CD8-positive, alpha-beta memory T cell (primary cell): Measurements from ENCODE around the gene MT2A. TPM values are rescaled to one million over a fixed set of nuclear protein-coding genes. Genes with fewer than 3 reads are reported as not detected.

ENCODE experiments used
- CTCF ChIA-PET: fragments of 350-600 bp; sonication (Branson Sonifier 250); formaldehyde crosslinking; loops from one replicate; lab custom pipeline; 2021; ENCODE audit warnings: antibody characterized with exemption; lab: Charles Lee
- POLR2A ChIA-PET: fragments of 350-600 bp; sonication (Branson Sonifier 250); formaldehyde crosslinking; loops from one replicate; lab custom pipeline; 2021; ENCODE audit warnings: antibody characterized with exemption; lab: Charles Lee
- DNase-seq, 5 donors: peaks; one replicate each; pipeline versions ENCODE4 v3.0.0 to v3.0.0-alpha.2; 2020 to 2022; ENCODE audit warnings: mixed read lengths in 1 of 5
- H3K27ac ChIP-seq: one replicate; pipeline ENCODE4 v1.7.0; 2013; ENCODE audit warnings: low read depth, mild to moderate bottlenecking, low read length, moderate library complexity
- H3K27me3 ChIP-seq: 2 replicates; pipeline ENCODE4 v1.7.0; 2013; ENCODE audit warnings: low read length, mild to moderate bottlenecking; ENCODE audit not compliant: insufficient read depth, poor library complexity, severe bottlenecking
- H3K36me3 ChIP-seq: 2 replicates; pipeline ENCODE4 v1.7.0; 2013; ENCODE audit warnings: mild to moderate bottlenecking, low read length, moderate library complexity; ENCODE audit not compliant: insufficient read depth
- H3K4me1 ChIP-seq: 2 replicates; pipeline ENCODE4 v1.7.0; 2013; ENCODE audit warnings: mild to moderate bottlenecking, low read length, moderate library complexity; ENCODE audit not compliant: insufficient read depth
- H3K4me3 ChIP-seq: 2 replicates; pipeline ENCODE4 v1.7.0; 2013; ENCODE audit warnings: mild to moderate bottlenecking, low read length
- H3K9me3 ChIP-seq: 2 replicates; pipeline ENCODE4 v1.7.0; 2013; ENCODE audit warnings: mild to moderate bottlenecking, low read length
- H3K27ac Mint-ChIP-seq, 8 donors: one replicate each; pipeline ENCODE4 v1.8.0; 2020 to 2021; ENCODE audit warnings: mixed read lengths in 8 of 8, mild to moderate bottlenecking in 6 of 8, inconsistent platforms in 3 of 8, moderate library complexity in 3 of 8
- H3K27me3 Mint-ChIP-seq, 2 donors: one replicate each; pipeline ENCODE4 v1.8.0; 2020 to 2021; ENCODE audit warnings: mixed read lengths in 2 of 2, mild to moderate bottlenecking in 1 of 2, moderate library complexity in 1 of 2
- H3K36me3 Mint-ChIP-seq, 3 donors: one replicate each; pipeline ENCODE4 v1.8.0; 2020 to 2021; ENCODE audit warnings: mixed read lengths in 3 of 3, inconsistent platforms in 1 of 3, mild to moderate bottlenecking in 1 of 3
- H3K4me1 Mint-ChIP-seq, 3 donors: one replicate each; pipeline ENCODE4 v1.8.0; 2020 to 2021; ENCODE audit warnings: mixed read lengths in 3 of 3, inconsistent platforms in 1 of 3, mild to moderate bottlenecking in 1 of 3
- H3K4me3 Mint-ChIP-seq, 7 donors: one replicate each; pipeline ENCODE4 v1.8.0; 2020 to 2021; ENCODE audit warnings: mixed read lengths in 7 of 7, mild to moderate bottlenecking in 6 of 7, moderate library complexity in 4 of 7, inconsistent platforms in 2 of 7
- H3K9me3 Mint-ChIP-seq, 5 donors: one replicate each; pipeline ENCODE4 v1.8.0; 2020 to 2022; ENCODE audit warnings: mixed read lengths in 5 of 5, mild to moderate bottlenecking in 3 of 5, moderate library complexity in 2 of 5, inconsistent platforms in 1 of 5
- polyA plus RNA-seq: library from polyadenylated mRNA; unstranded; fragments of 300-500 nt; fragmentation: Illumina TruSeq; gene quantifications from one replicate; pipeline ENCODE4 v1.2.3, GENCODE V29; 2021
- total RNA-seq, 2 experiments: library from RNA; stranded (reverse); gene quantifications; one replicate each; pipeline ENCODE4 v1.2.3, GENCODE V29; 2021

Gene MT2A
- total and polyA plus RNA-seq, 3 experiments from 2014 or later = 285 to 435 (median 349) TPM

GRCh38 chr16:56623637-56624036, 15.3 kb downstream of the MT2A start:
- no peak for DNase-seq
- H3K27me3 ChIP-seq = peaks cover 7% of the 10 kb centered on the region
- H3K27ac Mint-ChIP-seq = no peak overlapping the region
- H3K36me3 ChIP-seq = no peaks in the 10 kb centered on the region
- H3K36me3 Mint-ChIP-seq = peaks cover 0 to 2% (median 0%) of the 10 kb centered on the region in 3 donors
- CTCF ChIA-PET = interaction anchor here (0.6 to 1.3 kb wide), 5 partner anchors 14 to 864 kb away, joined by 3 to 4 read pairs (median 4); partner anchors contain the start of gene MT1A
- H3K9me3 ChIP-seq = no peaks in the 10 kb centered on the region
- peaks cover 13% of the 10 kb centered on the region for H3K4me1 ChIP-seq
- no peak overlapping the region for H3K4me3 Mint-ChIP-seq
- POLR2A ChIA-PET = interaction anchor here (0.9 to 1.2 kb wide), 2 partner anchors 13 to 15 kb away, joined by 3 read pairs; partner anchors contain the start of gene MT2A
- H3K4me3 ChIP-seq = no peak overlapping the region
- no peaks in the 10 kb centered on the region for H3K9me3 Mint-ChIP-seq
- H3K4me1 Mint-ChIP-seq = peaks cover 14 to 16% (median 15%) of the 10 kb centered on the region in 3 donors
- H3K27ac ChIP-seq = no peak overlapping the region
- peaks cover 0 to 2% of the 10 kb centered on the region in 2 donors for H3K27me3 Mint-ChIP-seq

- Mint-ChIP-seq H3K36me3 (peaks cover 0 to 2% (median 0%) of the 10 kb centered on the region in 3 donors), H3K27ac (peak within 1 kb of the TSS; percentile 68 to 96 (median 86)), H3K27me3 (peaks cover 4 to 7% of the 10 kb centered on the region in 2 donors), H3K4me3 (peak within 1 kb of the TSS; percentile 89 to 94 (median 92)), H3K4me1 (peaks cover 14 to 16% (median 15%) of the 10 kb centered on the region in 3 donors), H3K9me3 (no peaks in the 10 kb centered on the region)
- DNase-seq = peak in 4 of 5 donors; percentile 28 to 76 (median 44)
- Histone ChIP-seq H3K36me3 (no peaks in the 10 kb centered on the region), H3K27me3 (peaks cover 7% of the 10 kb centered on the region), H3K27ac (peak within 1 kb of the TSS; percentile 24), H3K9me3 (no peaks in the 10 kb centered on the region), H3K4me3 (peak within 1 kb of the TSS; percentile 76), H3K4me1 (peaks cover 13% of the 10 kb centered on the region)
- ChIA-PET POLR2A (interaction anchor here (0.6 to 1.6 kb wide), 7 partner anchors 11 to 199 kb away, joined by 3 to 5 read pairs (median 3); partner anchors contain the start of genes MT1X and MT2A), CTCF (interaction anchor here (0.9 to 2.6 kb wide), 6 partner anchors 8 to 111 kb away, joined by 3 to 10 read pairs (median 4); no protein-coding TSS in a partner anchor)
Observed at GRCh38 chr16:56625140-56625942, 17.0 kb downstream of the MT2A start, which contains the start of gene MT1E. MT1E (plus strand) TSS chr16:56625781; CDS start chr16:56625852, 71 bp downstream.

GRCh38 chr16:56625943-56626654, 17.7 kb downstream of the MT2A start:
- Histone ChIP-seq H3K4me3 (peak overlapping the region; percentile 76), H3K27ac (peak overlapping the region; percentile 24), H3K9me3 (no peaks in the 10 kb centered on the region), H3K4me1 (peaks cover 13% of the 10 kb centered on the region), H3K36me3 (no peaks in the 10 kb centered on the region), H3K27me3 (peaks cover 7% of the 10 kb centered on the region)
- Mint-ChIP-seq H3K27ac (peak overlapping the region; percentile 61 to 92 (median 82)), H3K4me3 (peak overlapping the region; percentile 85 to 93 (median 91)), H3K27me3 (peaks cover 10 to 15% of the 10 kb centered on the region in 2 donors), H3K4me1 (peaks cover 14 to 16% (median 15%) of the 10 kb centered on the region in 3 donors), H3K9me3 (no peaks in the 10 kb centered on the region), H3K36me3 (peaks cover 0 to 2% (median 0%) of the 10 kb centered on the region in 3 donors)
- ChIA-PET POLR2A (interaction anchor here (0.7 to 1.6 kb wide), 5 partner anchors 10 to 88 kb away, joined by 3 to 5 read pairs (median 3); partner anchors contain the start of genes MT1X and MT2A), CTCF (interaction anchor here (0.9 to 2.6 kb wide), 6 partner anchors 9 to 112 kb away, joined by 3 to 10 read pairs (median 4); no protein-coding TSS in a partner anchor)
- DNase-seq = no peak

- H3K4me1 ChIP-seq = peaks cover 15% of the 10 kb centered on the region
- CTCF ChIA-PET = interaction anchor here (1.0 to 2.6 kb wide), 3 partner anchors 17 to 26 kb away, joined by 3 to 10 read pairs (median 4); no protein-coding TSS in a partner anchor
- Mint-ChIP-seq H3K4me3 (peak overlapping the region in 4 of 7 donors; percentile 90 to 93 (median 92)), H3K9me3 (no peaks in the 10 kb centered on the region), H3K4me1 (peaks cover 15 to 17% (median 16%) of the 10 kb centered on the region in 3 donors), H3K36me3 (peaks cover 0 to 2% (median 0%) of the 10 kb centered on the region in 3 donors), H3K27ac (no peak overlapping the region), H3K27me3 (peaks cover 14 to 21% of the 10 kb centered on the region in 2 donors)
- H3K27ac ChIP-seq = no peak overlapping the region
- H3K9me3 ChIP-seq = no peaks in the 10 kb centered on the region
- H3K4me3 ChIP-seq = no peak overlapping the region
- no peaks in the 10 kb centered on the region for H3K36me3 ChIP-seq
- no peak for DNase-seq
- POLR2A ChIA-PET = interaction anchor here (1.6 kb wide), 1 partner anchor 56 kb away, joined by 4 read pairs; the partner anchor contains the start of gene MT1X
- H3K27me3 ChIP-seq = peaks cover 13% of the 10 kb centered on the region
Observed at GRCh38 chr16:56626685-56627084, 18.3 kb downstream of the MT2A start.

- H3K36me3 Mint-ChIP-seq = peaks cover 0 to 2% (median 0%) of the 10 kb centered on the region in 3 donors
- H3K27me3 ChIP-seq = peaks cover 30% of the 10 kb centered on the region
- DNase-seq = no peak
- H3K9me3 ChIP-seq = no peaks in the 10 kb centered on the region
- H3K36me3 ChIP-seq = no peaks in the 10 kb centered on the region
- ChIA-PET POLR2A (interaction anchor here (1.2 kb wide), 1 partner anchor 11 kb away, joined by 4 read pairs; no protein-coding TSS in a partner anchor), CTCF (interaction anchor here (1.0 to 1.4 kb wide), 4 partner anchors 11 to 28 kb away, joined by 3 to 4 read pairs (median 3); no protein-coding TSS in a partner anchor)
- H3K27me3 Mint-ChIP-seq = peaks cover 29 to 40% of the 10 kb centered on the region in 2 donors
- H3K4me1 ChIP-seq = peaks cover 21% of the 10 kb centered on the region
- H3K4me3 ChIP-seq = no peak overlapping the region
- H3K9me3 Mint-ChIP-seq = no peaks in the 10 kb centered on the region
- peaks cover 22 to 26% (median 22%) of the 10 kb centered on the region in 3 donors for H3K4me1 Mint-ChIP-seq
- peak overlapping the region in 1 of 8 donors; percentile 32 for H3K27ac Mint-ChIP-seq
- peak overlapping the region in 2 of 7 donors; percentile 32 to 49 for H3K4me3 Mint-ChIP-seq
- H3K27ac ChIP-seq = no peak overlapping the region
Observed at GRCh38 chr16:56628486-56629350, 20.3 kb downstream of the MT2A start.

GRCh38 chr16:56629531-56629930, 21.1 kb downstream of the MT2A start:
- Histone ChIP-seq H3K36me3 (no peaks in the 10 kb centered on the region), H3K4me3 (no peak overlapping the region), H3K4me1 (peaks cover 21% of the 10 kb centered on the region), H3K9me3 (no peaks in the 10 kb centered on the region), H3K27ac (no peak overlapping the region), H3K27me3 (peaks cover 39% of the 10 kb centered on the region)
- H3K27me3 Mint-ChIP-seq = peaks cover 37 to 47% of the 10 kb centered on the region in 2 donors
- ChIA-PET CTCF (interaction anchor here (1.0 kb wide), 1 partner anchor 11 kb away, joined by 3 read pairs; no protein-coding TSS in a partner anchor), POLR2A (interaction anchor here (1.2 to 1.4 kb wide), 2 partner anchors 12 to 14 kb away, joined by 4 read pairs; no protein-coding TSS in a partner anchor)
- peaks cover 0 to 2% (median 0%) of the 10 kb centered on the region in 3 donors for H3K36me3 Mint-ChIP-seq
- H3K27ac Mint-ChIP-seq = no peak overlapping the region
- H3K4me1 Mint-ChIP-seq = peaks cover 18 to 30% (median 19%) of the 10 kb centered on the region in 3 donors
- DNase-seq = no peak
- H3K4me3 Mint-ChIP-seq = peak overlapping the region in 1 of 7 donors; percentile 37
- H3K9me3 Mint-ChIP-seq = no peaks in the 10 kb centered on the region
